HFF-Myc (cell line): ENCODE results near the gene IL13RA1.

ENCODE experiments used
- DNase-seq: peaks from one replicate; pipeline ENCODE4 v3.0.0-alpha.2; 2011; ENCODE audit warnings: low read depth; ENCODE audit errors: extremely low read depth
- H3K4me3 ChIP-seq: replicated peaks from 2 replicates; pipeline ENCODE4 v1.5.1; 2011; ENCODE audit warnings: low read depth, mild to moderate bottlenecking, control low read depth, low read length
- TF ChIP-seq, protein P1 (sequence below): IDR thresholded peaks from 2 replicates; pipeline ENCODE4 v1.5.1; 2012; ENCODE audit warnings: mild to moderate bottlenecking, low read depth, low read length, control low read depth; ENCODE audit errors: missing control alignments

The IL13RA1 gene

DNA sequence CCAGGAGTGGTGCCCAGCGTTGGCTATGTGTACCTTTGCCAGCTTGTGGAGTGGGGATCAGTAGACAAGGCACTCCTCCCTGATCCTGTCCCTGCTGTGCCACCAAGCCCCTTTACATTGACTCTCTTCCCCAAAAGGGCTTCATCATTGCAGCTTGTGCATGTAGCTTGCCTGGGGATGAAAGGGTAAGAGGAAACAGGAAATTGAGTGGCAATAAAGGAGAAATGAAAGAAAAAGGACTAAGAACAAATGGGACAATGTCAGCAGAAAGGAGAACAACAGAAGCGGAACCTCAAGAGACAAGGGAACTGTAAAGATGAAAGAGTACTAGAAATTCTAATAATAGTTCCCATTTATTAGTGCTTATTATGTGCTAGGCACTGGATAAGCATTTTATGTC is 8.7 kb upstream of the IL13RA1 start:
- DNase-seq, result no peak
- TF ChIP-seq, protein P1, sequence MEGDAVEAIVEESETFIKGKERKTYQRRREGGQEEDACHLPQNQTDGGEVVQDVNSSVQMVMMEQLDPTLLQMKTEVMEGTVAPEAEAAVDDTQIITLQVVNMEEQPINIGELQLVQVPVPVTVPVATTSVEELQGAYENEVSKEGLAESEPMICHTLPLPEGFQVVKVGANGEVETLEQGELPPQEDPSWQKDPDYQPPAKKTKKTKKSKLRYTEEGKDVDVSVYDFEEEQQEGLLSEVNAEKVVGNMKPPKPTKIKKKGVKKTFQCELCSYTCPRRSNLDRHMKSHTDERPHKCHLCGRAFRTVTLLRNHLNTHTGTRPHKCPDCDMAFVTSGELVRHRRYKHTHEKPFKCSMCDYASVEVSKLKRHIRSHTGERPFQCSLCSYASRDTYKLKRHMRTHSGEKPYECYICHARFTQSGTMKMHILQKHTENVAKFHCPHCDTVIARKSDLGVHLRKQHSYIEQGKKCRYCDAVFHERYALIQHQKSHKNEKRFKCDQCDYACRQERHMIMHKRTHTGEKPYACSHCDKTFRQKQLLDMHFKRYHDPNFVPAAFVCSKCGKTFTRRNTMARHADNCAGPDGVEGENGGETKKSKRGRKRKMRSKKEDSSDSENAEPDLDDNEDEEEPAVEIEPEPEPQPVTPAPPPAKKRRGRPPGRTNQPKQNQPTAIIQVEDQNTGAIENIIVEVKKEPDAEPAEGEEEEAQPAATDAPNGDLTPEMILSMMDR, result no peak
- H3K4me3 ChIP-seq, result no peak overlapping the region

DNA sequence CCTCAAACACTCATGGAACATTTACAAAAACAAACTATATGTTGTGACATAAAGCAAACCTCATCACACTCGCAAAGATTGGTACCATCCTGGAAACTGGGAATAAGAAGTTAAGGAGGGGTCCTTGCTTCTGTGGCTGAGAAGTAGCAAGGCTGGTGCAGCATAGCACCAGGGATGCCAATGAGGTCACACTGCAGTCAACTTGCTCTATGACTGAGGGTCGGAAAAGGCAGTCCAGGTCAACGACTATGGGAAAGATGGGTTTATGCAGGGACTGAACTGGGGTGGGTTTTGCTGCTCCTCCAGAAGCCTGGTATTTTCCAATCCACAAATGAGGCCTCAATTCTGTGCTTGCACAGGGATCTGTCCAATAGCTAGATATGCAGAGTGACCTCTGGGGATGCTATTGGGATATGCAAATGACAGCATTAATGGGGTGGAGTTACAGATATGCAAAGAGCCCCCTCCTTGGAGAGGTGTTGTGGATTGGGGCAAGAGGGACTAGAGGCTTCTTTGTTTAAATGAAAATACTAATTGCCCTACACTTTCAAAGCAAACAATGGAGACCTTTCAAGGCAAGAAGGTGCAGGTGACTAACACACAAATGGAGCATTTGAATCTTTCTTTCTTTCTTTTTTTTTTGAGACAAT is 7.2 kb upstream of the IL13RA1 start:
- no peak for DNase-seq
- TF ChIP-seq, protein P1, result no peak
- H3K4me3 ChIP-seq, result no peak overlapping the region

DNA sequence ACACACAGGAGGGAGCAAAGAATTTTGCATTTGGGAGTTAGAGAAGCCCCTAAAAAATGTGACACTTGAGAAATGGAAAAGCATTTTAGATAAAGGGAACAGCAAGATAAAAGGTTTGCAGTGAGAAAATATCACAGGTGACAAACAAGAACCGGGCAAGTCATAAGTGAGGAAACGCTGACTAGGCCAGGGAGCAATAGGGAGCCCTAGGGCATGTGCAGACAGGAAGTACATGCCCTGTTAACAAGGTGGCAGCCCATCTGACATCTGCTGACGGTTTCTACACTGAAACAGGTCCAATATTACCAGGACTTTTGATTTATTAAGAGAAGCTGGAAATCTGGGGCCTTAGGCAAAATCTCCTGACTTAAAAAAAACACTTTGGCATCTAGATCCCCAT is 4.0 kb upstream of the IL13RA1 start:
- TF ChIP-seq, protein P1, result no peak
- no peak for DNase-seq
- H3K4me3 ChIP-seq, result no peak overlapping the region

DNA sequence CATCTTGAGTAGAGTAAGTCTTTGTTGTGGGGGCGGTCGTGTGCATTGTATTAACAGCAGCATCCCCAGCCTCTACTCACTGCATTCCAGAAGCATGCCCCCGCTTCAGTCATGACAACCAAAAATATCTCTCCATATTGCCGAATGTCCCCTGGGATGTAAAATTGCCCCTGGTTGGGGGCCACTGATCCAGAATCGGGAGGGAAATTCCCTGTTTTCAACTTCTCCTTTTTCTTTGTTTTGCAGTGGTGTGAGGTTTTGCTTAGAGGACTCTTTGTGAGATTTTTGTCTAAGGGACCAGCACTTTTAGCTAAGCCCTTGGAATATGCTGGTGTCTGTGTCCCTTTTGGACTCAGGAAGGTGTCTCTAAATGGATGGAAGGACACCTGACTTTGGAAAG is 3.0 kb upstream of the IL13RA1 start:
- H3K4me3 ChIP-seq, result no peak overlapping the region
- no peak for DNase-seq
- TF ChIP-seq, protein P1, result no peak

DNA sequence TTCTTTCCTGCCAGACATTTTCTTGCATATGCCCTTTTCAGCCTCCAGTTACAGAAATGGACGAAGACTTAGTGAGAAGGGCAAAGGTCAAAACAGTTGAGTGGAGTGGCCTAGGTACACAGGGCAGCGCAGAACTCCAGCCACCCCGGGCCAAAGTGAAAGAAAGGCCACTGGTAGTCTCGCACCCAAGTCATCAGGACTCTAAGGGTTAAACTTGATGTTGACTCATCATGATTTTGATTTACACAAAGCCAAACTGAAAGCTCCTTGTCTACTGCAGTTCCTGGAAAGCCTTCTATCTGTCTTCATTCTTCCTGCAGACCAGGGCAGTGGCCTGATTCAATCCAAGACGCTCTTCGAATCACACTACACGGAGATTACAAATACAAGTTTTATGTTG is 2.6 kb upstream of the IL13RA1 start:
- TF ChIP-seq, protein P1, result no peak
- no peak overlapping the region for H3K4me3 ChIP-seq
- DNase-seq, result no peak

DNA sequence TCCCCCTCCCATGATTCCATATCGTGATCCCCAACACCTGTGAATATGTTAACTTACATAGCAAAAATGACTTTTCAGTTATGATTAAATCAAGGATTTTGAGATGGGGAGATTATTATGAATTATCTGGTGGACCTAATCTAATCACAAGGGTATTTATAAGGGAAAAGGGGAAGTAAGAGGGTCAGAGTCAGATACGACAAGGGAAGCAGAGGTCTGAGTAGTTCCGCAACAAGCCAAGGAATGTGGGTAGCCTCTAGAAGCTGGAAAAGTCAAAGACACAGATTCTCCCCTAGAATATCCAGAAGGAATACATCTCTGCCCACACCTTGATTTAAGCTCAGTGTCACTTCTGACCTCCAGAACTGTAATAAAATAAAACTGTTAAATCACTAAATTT is 1.0 kb upstream of the IL13RA1 start:
- DNase-seq, result no peak
- no peak overlapping the region for H3K4me3 ChIP-seq

More for the DNA sequence above, 1.0 kb upstream of the IL13RA1 start:
- TF ChIP-seq, protein P1, result no peak
